Medulla oblongata (tissue), 1 donor: Measurements from ENCODE around the gene VPS4B.

Experiments used
- DNase-seq: peaks from one replicate; pipeline ENCODE4 v3.0.0-alpha.2; 2015; ENCODE audit errors: extremely low spot score

The VPS4B gene

DNA sequence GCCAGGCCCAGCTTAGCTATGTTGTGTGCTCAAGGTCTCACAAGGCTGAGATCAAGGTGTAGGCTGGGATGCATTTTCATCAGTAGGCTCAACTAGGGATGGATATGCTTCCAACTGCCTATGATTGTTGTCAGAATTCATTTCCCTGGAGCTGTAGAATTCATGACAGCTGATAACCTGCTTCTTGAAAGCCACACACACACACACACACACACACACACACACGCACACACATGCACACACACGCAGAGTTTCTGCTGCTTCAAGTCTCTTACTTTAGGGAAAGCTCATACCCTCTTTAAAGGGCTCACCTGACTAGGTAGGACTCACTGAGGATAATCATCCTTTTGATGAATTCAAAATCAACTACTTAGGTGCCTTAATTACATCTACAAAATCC, 8.2 kb upstream of the VPS4B start:
- no peak for DNase-seq

DNA sequence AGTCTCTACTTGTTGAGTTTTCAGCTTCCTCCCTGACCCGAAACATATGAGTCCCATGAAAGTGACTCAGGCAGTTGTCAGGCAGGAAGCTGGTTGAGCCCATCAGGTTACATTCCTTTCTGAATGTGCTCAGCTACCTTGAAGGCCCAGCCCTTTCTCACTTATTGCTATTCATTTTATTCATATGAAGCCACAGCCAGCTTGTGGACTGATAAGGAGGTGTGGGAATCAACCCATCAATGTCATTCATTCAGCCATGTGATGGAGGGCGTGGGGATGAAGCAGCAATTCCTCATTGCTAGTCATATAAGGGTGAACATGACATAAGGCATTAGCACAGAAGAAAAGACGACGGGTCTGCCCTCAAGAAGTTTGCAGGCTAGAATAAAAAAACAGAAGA, 5.3 kb upstream of the VPS4B start:
- no peak for DNase-seq

DNA sequence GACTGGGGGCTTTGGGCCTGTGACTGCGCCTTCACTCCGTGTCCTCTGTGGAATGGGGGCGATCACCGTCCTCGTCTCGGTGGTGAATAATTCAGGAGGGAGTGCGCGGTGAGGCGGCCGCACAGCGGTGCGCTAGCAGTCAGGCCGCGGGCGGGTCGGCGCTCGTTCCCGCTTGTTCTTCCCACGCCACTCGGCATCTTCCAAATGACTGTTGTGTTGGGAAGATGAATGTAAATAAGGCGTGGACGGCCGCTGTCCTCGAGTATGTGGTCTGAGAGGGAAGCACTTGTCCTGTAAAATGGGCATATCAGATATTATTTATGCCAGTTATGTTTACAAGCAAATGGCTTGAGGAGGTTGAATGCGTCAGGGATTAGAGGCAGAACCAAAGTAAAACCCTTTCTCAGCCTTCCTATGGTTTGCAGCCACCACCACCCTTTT, 608 bp upstream of the VPS4B start:
- DNase-seq: no peak

DNA sequence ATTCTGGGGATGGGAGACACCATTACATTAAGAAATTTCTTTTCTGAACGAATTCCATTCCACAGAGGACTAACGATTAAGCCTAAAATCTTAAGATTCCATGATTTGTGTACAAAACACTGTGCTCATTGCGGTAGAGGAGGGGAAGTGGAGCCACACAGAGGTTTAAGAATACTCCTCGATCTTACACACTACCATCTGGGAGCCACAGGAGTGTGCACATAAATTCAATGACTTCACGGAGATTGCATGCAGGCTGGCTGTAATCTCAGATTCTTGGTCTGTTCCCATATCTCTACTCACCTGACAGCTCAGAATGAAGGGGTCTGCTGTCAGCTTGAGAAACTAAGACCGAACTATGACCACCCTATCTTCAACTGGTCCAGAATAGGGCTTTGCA, 762 bp downstream of the VPS4B start:
- DNase-seq: no peak

DNA sequence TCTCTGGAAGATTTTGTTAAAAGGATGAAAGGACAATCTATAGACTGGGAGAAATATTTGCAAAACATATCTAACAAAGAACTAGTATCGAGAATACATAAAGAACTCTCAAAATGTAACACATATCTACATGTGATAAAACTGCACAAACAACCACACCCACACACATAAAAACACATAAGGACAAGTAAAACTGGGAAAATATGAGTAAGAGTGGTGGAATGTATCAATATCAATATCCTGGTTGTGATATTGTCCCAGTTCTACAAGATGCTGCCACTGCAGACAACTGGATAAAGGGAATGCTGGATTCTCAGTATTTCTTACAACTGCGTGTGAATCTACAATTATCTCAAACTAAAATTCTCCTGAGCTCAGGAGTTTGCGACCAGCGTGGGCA, 9.3 kb downstream of the VPS4B start:
- no peak for DNase-seq

DNA sequence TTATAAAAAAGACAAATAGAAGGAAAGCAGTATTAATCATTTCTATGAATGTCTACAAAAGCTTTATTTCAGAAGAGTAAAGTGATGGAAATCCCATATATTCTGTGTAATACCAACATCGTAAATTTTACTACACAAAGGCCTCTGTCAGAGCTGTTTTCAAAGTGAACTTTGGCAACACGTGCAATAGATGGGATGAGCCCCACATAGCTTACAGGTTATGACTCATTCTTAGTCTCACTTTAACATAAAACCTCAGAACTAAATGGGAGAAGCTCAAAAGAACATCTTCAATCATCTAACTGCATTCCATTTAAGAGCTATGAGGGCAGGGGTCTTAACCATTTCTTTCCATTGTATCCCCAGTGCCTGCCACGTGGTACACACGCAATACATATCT, 11.5 kb downstream of the VPS4B start:
- no peak for DNase-seq

DNA sequence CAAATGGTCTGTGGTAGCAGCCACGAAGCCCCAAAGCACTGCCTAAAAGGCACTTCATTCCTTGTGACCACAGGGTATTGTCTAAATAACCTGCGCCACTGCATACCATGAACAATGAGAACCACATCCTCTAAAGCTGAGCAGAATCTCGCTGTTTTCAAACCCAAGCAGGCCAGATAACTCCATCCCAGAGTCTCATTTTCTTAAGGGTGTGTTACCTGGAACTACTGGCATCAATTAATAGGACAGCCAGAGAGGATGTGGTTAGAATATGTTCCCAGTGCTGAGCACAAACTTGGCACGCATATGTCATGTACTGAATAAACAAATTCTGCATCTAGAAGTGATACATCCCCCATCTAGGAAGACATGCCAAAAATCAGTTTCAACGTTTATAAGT, 13.0 kb downstream of the VPS4B start:
- DNase-seq: no peak

DNA sequence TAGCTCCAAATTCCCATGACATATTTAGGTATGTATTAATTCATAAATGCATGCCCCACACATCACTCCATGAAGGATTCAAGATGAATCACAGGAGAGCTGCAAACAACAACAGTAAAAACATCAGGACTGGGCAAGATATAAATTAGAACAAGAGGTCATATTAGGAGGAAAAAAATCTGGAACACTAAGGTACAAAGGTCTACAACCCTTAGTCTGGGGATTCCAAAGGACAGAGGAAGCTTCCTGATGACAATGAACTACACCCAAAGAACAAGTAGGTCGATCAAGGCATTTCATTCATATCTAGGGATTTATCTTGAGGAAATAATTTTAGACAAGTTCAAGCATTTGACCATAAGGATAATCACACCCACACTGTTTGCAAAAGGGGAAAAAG, 14.5 kb downstream of the VPS4B start:
- DNase-seq: no peak

DNA sequence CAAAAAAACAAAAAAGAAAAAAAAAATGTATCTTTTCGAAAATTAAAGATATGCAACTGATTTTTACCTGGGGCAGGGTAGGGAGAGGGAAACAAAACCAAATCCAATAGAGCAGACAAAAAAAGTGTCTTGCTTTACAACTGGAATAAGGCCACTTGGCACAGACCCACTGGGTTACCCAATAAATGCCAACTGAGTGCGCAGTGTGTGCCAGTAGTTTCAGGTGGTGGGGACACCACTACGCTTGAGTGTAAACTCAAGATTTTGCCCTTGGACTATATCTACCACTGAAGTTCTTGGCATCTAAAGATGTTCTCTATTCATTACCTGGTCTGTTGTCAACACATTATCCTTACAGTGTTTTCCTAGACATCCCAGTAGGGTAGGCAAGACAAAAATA, 16.3 kb downstream of the VPS4B start:
- no peak for DNase-seq

DNA sequence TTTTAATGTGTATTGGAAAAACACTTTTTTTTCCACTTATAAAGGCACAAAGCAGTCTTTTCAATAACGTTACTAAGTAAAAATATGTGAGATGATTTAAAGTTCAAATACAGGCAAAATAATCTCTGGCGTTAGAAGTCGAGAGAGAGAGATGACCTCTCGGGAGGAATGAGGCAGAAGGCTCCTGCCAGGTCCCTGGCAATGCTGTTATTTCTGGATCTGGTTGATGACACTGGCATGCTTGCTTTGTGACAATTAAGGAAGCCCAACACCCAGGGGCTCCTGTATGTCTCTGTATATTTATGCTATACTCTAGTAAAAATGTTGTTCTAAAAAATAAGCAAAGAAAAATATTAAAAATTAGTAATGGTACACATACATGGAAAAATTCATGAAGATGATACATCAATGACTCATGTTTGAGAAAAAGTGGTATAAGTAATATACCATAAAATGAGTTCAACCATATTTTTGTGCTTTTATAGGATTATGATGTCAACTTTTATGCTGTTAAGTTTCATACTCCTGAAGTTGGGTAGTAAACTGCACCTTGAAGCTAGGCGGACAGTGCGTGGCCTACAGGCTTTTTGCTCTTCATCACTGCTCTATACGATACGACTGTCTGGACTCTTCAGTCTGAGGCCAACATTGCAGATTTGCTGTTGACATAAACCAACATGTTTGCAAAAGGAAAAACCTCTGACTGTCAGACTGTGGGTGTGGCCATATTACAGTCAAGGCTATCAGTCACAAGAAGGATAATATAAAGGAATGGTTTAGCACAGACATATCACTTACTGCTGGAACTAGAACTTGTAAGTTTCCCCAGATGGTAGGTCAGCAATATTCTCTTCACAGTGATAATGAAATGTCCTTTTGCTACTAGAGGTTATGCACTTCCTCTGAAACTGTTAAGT, 19.8 kb downstream of the VPS4B start:
- no peak for DNase-seq

DNA sequence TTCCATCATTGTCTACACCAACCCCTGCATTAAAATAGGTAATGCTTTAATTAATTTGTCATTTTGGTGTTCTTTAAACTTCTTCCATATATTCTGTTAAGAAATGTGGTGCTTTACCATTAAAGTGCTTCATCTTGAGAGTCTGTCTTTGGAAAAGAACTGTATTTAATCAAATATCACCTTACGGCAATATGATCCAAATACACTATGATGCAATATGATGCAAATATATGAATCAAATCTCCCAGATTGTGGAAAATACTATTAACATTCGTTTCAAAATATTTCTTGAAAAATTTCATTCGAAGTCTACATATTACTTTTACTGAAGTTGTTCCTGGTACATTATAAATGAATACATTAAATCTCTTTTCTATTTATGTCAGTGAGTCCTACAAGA, 23.0 kb downstream of the VPS4B start:
- no peak for DNase-seq

DNA sequence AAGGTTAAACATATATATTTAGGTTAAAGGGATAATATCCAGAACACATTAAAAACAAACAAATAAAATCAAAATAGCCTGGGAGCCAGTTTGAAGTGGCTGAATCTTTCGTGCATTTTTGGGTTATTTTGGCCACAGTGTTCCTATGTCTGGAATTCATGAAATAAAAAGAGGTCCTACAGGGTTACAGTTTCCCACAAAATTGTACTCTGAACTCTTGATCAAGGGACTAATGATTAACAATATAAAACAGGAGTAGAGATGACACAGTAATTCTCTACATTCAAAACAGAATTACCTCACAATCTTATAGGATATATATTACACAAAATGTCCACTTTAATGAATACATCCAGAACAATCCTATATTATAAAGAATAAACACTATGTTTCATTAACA, 24.9 kb downstream of the VPS4B start:
- DNase-seq: no peak

DNA sequence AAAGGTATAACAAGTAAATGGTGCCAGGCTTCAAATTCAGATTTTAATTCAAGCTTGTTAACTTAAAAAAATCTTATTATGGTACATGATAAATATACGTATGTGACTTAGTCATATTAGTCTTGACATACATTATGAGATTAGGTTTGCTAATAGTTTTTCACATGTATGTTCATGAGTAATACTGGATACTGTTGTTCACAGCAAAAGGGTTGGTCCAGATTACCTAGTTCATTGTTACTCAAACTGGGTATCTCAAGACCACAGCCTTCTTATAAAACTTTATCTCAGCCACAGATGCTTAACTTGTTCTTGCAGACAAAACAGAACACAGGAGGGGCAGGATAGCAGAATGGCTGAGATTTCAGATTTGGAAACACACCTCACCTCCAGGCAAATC, 26.8 kb downstream of the VPS4B start:
- no peak for DNase-seq

DNA sequence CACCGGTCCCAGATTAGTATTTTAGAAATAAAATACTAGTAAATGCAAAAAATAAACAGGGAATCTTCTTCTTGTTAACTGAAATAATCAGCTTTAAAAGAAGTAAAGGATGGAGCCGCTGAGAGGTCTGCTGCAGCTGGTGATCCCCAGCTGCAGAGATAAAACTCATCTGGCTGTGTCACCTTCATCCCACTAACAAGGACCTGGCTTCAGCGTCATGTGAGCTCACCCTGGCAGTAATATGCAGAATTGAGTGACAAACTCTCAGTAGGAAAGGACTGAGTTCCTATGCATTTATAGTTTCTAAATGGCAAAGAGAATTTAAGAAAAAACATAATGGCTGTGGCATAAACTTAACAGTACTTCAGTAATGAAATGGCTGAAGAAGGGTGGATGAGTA, 27.3 kb downstream of the VPS4B start:
- no peak for DNase-seq

DNA sequence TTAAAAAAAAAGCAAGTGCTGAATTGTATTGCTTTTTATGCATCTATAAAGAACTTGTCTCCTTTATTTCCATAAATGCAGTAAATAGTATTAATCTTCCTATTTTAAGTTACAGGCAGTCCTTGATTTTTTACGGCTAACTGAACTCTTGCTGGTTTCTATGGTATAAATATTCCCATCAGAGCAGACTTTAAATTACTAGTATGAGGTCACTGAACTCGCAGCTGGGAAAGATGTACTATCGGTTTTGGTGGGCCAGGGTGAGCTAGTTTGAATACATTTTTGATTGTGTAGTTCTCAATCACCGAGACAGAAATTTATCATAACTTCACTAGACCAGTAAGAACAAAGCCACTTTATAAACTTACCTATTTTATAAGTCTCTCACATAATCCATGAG, 34.4 kb downstream of the VPS4B start:
- DNase-seq: no peak

DNA sequence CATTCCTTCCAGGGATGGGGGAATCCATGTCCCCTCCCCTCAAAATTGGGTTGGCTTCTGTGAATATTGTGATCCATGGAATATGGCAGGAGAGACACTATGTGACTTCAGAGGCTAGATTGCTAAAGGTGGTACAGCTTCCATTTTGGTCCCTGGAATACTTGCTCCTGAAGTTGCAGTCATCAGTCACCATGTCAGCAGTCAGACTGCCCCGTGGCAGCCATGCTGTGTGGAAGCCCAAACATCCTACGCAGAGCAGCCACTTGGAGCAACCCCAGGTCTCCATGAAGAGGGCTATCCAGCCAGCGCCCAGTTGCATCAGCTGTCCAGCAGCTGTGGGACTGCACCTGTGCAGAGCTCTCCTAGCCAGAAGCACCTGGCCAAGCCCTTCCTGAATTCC, 39.4 kb downstream of the VPS4B start:
- DNase-seq: no peak

DNA sequence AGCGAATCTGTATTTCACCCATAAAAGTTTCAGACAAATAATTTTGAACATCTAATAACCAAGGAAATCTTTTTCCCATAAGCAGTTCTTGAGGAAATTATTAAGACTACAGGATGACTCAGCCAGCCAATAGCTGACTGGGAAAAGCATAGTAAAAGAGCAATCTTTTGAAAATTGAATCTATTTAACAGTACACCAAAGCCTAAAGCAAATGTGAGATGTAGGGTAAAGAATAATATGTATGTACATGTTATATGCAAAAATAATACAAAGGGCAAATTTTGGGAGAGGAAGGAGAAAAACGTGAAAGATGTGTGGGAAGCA, 42.7 kb downstream of the VPS4B start:
- no peak for DNase-seq

DNA sequence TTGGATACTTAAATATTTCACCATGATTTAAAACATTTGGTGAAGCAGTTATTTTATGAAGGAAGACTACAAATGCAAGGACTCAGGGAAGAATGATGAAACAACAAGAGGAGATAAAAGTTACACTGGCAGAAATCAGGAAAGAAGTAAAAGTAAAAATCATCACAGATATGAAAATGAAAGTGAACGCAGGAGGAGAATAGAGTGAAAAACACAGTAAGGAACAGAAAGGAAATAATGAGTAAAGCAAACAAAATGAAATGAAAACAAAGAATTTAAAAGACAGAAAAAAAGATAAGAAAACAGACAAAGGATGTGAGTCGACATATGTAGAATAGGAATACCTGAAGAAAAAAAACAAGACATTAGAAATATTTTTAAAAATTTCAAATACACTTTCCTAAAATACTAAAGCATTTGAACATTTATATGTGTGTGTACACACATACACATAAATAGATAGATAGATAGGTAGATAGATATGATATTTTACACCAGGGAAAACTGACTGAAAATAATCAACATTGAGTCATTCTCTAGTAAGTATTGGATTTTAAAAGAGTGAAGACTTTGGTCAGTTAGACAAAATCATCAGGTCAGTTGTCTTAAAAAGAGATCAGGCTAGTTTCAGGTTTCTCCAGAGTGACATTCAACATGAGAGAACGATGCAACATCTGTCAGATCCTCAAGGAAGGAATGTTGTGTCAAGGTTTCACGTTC, 43.2 kb downstream of the VPS4B start:
- DNase-seq: no peak

DNA sequence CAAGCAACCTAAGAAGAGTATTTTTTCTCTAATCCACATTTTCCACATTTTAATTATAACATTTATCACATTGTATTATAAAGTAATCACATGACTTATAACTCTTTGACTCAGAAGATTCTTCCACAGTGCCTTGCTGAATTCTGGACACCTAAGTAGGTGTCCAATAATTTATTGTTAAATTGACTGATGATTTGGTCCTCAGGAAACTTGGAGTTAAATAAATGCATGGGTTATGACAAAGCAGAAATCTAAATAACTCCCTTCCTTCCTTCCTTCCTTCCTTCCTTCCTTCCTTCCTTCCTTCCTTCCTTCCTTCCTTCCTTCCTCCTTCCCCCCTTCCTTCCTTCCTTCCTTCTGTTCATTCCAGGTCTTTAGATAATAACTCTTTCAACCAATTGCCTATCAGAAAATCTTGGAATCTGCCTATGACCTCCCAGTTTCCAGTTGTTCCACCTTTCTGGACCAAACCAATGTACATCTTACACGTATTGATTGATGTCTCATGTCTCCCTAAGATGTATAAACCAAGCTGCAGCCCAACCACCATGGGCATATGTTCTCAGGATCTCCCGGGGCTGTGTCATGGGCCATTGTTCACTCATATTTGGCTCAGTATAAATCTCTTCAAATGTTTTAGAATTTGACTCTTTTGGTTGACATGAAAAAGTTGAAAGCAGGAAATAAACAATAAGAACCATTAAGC, 44.8 kb downstream of the VPS4B start:
- no peak for DNase-seq

DNA sequence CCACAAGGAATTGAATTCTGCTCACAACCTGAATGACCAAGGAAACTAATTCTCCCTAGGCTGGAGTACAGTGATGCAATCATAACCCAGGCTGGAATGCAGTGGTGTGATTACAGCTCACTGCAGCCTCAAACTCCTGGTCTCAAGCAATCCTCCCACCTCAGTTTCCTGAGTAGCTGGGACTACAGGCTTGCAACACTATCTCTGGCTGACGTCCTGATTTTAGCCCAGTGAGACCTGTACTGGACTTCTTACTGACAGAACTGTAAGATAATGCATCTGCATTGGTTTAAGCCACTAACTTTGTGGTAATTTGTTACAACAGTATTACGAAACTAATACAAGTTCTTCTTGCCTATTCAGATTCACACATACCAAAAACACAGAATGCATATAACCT, 45.7 kb downstream of the VPS4B start:
- no peak for DNase-seq

DNA sequence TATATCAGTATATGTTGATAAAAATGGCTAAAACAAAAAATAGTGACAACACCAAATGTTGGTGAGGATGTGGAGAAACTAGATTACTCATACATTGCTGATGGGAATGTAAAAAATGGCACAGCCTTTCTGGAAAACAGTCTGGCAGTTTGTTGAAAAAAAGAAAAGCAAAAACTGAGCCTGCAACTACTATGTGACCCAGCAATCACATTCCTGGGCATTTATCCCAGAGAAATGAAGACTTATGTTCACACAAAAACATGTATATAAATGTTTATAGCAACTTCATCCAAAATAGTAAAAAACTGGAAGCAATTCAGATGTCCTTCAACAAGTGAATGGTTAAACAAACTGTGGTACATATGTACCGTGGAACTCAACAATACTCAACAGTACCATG, 47.7 kb downstream of the VPS4B start:
- no peak for DNase-seq

DNA sequence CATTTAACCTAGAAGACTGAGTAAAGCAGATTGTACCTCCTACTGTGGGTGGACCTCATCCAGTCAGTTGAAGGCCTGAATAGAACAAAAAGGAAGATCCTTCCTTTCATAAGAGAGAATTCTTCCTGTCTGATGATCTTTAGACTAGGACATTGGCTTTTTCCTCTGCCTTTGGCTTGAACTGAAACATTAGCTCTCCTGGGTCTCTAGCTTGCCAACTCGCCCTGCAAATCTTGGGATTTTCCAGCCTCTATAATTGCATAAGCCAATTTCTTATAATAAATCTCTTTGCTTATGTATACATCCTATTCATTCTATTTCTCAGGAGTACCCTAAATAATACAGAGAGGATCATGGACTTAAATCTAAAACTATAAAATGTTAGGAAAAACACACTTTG, 49.1 kb downstream of the VPS4B start:
- DNase-seq: no peak

DNA sequence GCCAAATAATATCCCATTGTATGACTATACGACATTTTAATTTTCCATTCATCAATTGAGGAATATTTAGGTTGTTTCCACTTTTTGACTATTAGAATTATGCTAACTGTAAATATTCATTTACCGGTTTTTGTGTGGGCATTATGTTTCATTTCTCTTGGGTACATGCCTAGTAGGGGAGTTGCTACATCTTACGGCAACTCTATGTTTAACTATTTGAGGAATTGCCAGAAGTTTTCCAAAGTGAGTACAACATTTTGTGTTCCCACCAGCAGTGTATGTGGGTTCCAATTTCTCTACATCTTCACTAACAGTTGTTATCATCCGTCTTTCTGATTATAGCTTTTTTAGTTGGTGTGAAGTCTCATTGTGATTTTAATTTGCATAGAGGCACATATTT, 53.7 kb downstream of the VPS4B start:
- DNase-seq: no peak
